Transverse colon (tissue), 3 donors: Measurements from ENCODE around the gene FRG2B.

ENCODE experiments used
- CTCF ChIP-seq, 5 experiments: fragments of 200-600 bp in 3 of 5; fragments of 450-650 bp in 2 of 5; sonication (generic) in 3 of 5; IDR thresholded peaks; 1 replicate in 2 of 5; 2 replicates in 3 of 5; pipeline ENCODE4 v1.5.1; 2016 to 2017; ENCODE audit warnings: antibody characterized with exemption in 5 of 5, inconsistent platforms in 3 of 5, mild to moderate bottlenecking in 2 of 5, moderate library complexity in 1 of 5
- EP300 ChIP-seq: sonication (generic); formaldehyde crosslinking; IDR thresholded peaks from one replicate; pipeline ENCODE4 v1.6.1; 2017; ENCODE audit warnings: antibody characterized with exemption, low read depth

GRCh38 chr10:133600657-133601056 lies 25.9 kb downstream of the FRG2B start:
- TF ChIP-seq CTCF (IDR thresholded peaks at IDR 0.05) (no peak), EP300 (no peak)
